G401 (cell line): ENCODE data around the gene ADAMTS16. TPM values are rescaled to one million over a fixed set of nuclear protein-coding genes. Genes with fewer than 3 reads are reported as not detected.

Experiments
- DNase-seq: peaks from one replicate; pipeline ENCODE4 v3.0.0-alpha.2; 2015; ENCODE audit warnings: low spot score
- in situ Hi-C: cut with HindIII; loops from 2 replicates; pipeline ENCODE4 v1.10.0; 2016; ENCODE audit warnings: low sequenced_read_pairs, mixed read lengths
- total RNA-seq: library from RNA; depleted of rRNA; stranded (reverse); fragments of >200 nt; shearing (Covaris generic); gene quantifications from 2 replicates; pipeline ENCODE4 v1.2.3, GENCODE V29; 2014

Gene ADAMTS16
- total RNA-seq, 1 experiment from 2014 or later, result not detected

- in situ Hi-C loops, result no loop called here
- DNase-seq, result no peak
These were observed 158.9 kb downstream of the ADAMTS16 start for GRCh38 chr5:5298841-5299541.

DNA sequence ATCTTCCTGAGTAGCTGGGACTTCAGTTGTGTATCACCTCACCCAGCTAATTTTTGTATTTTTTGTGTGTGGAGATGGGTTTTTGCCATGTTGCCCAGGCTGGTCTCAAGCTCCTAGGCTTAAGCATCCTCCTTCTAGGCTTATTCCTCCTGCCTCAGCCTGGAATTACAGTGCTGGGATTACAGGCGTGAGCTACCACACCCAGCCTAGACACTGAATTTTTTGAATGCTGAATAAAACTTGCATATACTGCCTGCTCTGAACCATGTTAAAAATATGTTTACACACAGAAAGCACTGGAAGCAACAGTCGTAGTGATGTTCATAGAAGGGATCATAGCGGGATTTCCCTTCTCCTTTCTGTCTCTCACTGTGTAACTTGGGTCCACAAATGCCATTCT is 161.0 kb downstream of the ADAMTS16 start:
- in situ Hi-C loops, result no loop called here
- no peak for DNase-seq

GRCh38 chr5:5302201-5302600 is 162.1 kb downstream of the ADAMTS16 start:
- in situ Hi-C loops, result no loop called here
- DNase-seq, result no peak

DNA sequence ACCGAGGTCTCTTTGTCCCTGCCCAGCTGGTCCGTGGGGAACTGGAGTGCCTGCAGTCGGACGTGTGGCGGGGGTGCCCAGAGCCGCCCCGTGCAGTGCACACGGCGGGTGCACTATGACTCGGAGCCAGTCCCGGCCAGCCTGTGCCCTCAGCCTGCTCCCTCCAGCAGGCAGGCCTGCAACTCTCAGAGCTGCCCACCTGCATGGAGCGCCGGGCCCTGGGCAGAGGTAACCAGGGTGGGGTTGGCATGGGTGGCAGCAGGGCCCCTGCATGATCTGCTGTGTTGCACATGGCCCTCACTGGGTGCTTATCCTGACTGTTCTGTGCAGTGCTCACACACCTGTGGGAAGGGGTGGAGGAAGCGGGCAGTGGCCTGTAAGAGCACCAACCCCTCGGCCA is 163.1 kb downstream of the ADAMTS16 start:
- in situ Hi-C loops, result no loop called here
- DNase-seq, result no peak

- DNase-seq, result no peak
- in situ Hi-C loops, result no loop called here
These were observed 164.4 kb downstream of the ADAMTS16 start for GRCh38 chr5:5304361-5305020.

GRCh38 chr5:5306696-5307095 is 166.6 kb downstream of the ADAMTS16 start:
- no peak for DNase-seq
- in situ Hi-C loops, result no loop called here

DNA sequence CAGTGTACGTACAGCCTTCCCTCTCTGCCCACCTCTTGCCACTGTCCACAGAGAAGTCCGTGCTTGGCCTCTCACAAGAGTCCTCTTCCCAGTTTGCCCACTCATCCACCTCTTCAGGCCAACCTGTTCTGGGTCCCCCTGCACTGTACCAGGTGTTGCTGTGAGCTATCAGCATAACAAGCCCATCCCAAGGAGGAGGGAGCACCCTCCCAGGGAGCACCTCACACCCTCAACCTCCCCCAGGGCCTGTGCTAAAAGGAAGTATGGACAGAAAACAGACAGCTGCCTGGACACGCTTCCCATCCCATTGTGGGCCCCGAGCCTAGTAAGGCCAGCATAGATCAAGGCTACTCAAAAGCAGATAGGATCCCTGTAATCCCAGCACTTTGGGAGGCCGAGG is 168.2 kb downstream of the ADAMTS16 start:
- no peak for DNase-seq
- in situ Hi-C loops, result no loop called here

DNA sequence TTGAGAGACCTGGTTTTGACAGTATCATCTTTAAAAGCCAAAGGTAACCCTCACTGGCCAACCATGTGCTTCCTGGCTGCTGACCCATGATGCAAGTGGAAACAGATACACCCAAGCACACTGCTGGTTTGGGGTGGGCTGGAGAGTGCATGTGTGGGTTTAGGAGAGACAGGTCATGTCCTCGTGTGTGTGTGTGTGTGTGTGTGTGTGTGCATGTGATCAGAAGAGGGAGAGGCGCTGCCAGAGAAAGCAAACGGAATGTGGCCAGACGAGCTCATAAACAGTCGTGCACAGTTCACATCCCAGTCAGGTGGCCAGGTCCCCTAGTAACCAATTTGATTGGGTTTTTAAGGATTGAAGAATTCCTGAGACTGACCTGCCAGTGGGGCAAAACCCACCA is 169.5 kb downstream of the ADAMTS16 start:
- DNase-seq, result no peak
- in situ Hi-C loops, result no loop called here

DNA sequence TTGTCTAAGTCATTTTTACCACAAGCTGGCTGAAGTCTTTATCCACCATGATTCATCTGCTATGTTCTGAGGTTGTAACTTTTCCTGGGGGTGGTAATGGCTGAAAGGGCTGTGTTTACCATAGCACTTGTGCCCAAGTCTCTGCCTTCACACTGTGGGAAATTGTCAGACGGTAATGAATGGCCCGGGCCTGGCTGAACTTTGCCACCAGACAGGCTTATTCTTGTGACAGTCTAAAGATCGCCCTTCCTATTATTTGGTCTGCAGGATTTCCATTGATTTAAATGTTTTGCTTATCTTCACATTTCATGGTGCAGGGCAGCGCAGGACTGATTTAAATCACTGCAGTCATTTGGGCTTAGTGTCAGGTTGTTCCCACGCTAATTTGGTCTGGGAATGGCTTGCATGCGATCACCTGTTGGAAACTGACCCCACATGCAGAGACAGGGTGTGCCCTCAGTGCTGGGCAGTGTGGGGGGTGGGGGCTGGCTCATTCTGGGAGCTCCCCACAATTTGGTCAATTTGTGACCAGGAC is 173.0 kb downstream of the ADAMTS16 start:
- DNase-seq, result no peak
- in situ Hi-C loops, result no loop called here

DNA sequence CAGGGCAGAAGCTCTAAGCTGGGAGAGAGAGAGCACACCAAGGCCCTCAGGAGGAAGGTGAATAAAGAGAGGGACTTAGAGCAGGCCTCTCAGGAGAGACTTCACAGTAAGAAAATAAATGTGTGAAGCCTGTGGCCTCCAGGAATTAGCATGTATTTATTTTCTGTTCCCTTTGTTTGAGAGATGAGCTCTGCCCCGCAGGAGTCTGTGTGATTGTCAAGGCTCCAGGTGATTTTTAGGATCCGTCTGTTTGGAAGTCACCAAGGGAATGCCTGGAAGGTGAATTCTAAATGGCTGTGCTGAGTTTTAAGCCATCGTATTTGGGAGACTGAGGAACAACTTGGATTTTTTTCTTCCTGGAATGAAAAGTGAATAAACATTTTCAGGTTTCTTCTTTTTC is 174.0 kb downstream of the ADAMTS16 start:
- in situ Hi-C loops, result no loop called here
- DNase-seq, result peak; percentile 79

GRCh38 chr5:5314626-5315025 is 174.5 kb downstream of the ADAMTS16 start:
- in situ Hi-C loops, result no loop called here
- peak; percentile 90 for DNase-seq

GRCh38 chr5:5315068-5315980 is 175.2 kb downstream of the ADAMTS16 start:
- DNase-seq, result no peak
- in situ Hi-C loops, result no loop called here

GRCh38 chr5:5316334-5316733 is 176.2 kb downstream of the ADAMTS16 start:
- no peak for DNase-seq
- in situ Hi-C loops, result no loop called here

GRCh38 chr5:5317976-5318375 is 177.8 kb downstream of the ADAMTS16 start:
- in situ Hi-C loops, result no loop called here
- DNase-seq, result no peak

GRCh38 chr5:5318426-5319190 is 178.5 kb downstream of the ADAMTS16 start:
- in situ Hi-C loops, result no loop called here
- DNase-seq, result peak; percentile 71

DNA sequence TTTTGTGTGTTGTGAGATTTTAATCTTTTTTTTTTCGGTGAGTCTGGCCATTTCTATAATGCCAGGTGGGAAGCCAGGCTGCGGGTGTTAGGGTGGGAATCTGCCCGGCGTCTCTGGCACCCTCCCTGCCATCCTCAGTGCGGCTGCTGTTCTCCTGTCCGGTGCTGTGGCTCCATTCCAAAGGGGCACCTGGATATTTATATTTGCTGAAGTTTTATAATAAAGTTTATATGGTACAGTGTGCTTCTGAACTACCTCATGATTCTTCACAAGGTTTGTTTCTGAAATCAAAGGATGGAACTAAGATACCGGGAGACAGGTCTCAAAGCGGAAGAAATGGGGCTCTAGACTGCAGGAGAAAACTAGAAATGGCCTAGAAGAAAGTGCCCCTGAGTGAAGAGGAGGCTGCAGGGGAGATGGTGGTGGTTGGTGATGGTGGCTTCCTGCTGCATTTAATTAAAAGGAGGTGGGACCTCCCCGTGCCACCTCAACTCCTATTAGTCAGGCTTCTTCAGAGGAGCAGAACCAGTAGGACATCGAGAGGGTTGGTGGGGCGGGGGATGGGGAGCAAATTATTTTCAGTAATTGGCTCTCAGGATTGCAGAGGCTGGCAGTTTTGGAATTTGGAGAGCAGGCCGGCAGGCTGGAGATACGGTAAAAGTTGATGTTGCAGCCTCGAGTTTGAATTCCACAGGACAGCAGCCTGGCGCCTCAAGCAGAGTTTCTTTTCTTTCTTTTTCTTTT is 180.1 kb downstream of the ADAMTS16 start:
- in situ Hi-C loops, result no loop called here
- no peak for DNase-seq

- in situ Hi-C loops, result no loop called here
- no peak for DNase-seq
These were observed 181.0 kb downstream of the ADAMTS16 start for GRCh38 chr5:5321137-5321536.

GRCh38 chr5:5323551-5323950 is 183.4 kb downstream of the ADAMTS16 start:
- no peak for DNase-seq
- in situ Hi-C loops, result no loop called here
